ENCODE results near the gene SLC4A3.

Gene SLC4A3

GRCh38 chr2:219627103-219628100 lies at the start of gene SLC4A3:
Gene SLC4A3 (plus strand): TSS chr2:219627630. CDS start chr2:219627993, 363 bp downstream.
- no peak for DNase-seq

- no peak for DNase-seq
Observed at GRCh38 chr2:219578811-219579613, 48.4 kb upstream of the SLC4A3 start.

GRCh38 chr2:219581346-219581745 lies 46.1 kb upstream of the SLC4A3 start:
- DNase-seq = no peak

- DNase-seq = no peak
Observed at GRCh38 chr2:219591091-219591490, 36.3 kb upstream of the SLC4A3 start.

GRCh38 chr2:219592736-219593135 lies 34.7 kb upstream of the SLC4A3 start:
- no peak for DNase-seq

GRCh38 chr2:219593154-219593553 lies 34.3 kb upstream of the SLC4A3 start:
- DNase-seq = no peak

GRCh38 chr2:219595256-219595655 lies 32.2 kb upstream of the SLC4A3 start:
- DNase-seq = no peak

GRCh38 chr2:219596954-219597551 lies 30.4 kb upstream of the SLC4A3 start:
- DNase-seq = no peak

GRCh38 chr2:219597552-219598307 lies 29.7 kb upstream of the SLC4A3 start, which contains the start of gene STK11IP:
Gene STK11IP (plus strand): TSS chr2:219597857. CDS start chr2:219598120, 263 bp downstream.
- DNase-seq = peak; percentile 58 to 83

GRCh38 chr2:219598308-219599078 lies 28.9 kb upstream of the SLC4A3 start:
- no peak for DNase-seq

- DNase-seq = no peak
Observed at GRCh38 chr2:219603771-219604170, 23.7 kb upstream of the SLC4A3 start.

GRCh38 chr2:219605607-219605954 lies 21.8 kb upstream of the SLC4A3 start:
- no peak for DNase-seq

- DNase-seq = no peak
Observed at GRCh38 chr2:219607931-219608330, 19.5 kb upstream of the SLC4A3 start.

- DNase-seq = no peak
Observed at GRCh38 chr2:219608399-219608964, 18.9 kb upstream of the SLC4A3 start.

- DNase-seq = no peak
Observed at GRCh38 chr2:219609149-219609750, 18.2 kb upstream of the SLC4A3 start.

GRCh38 chr2:219611306-219611705 lies 16.1 kb upstream of the SLC4A3 start:
- DNase-seq = no peak

- DNase-seq = no peak
Observed at GRCh38 chr2:219611866-219612576, 15.4 kb upstream of the SLC4A3 start.

GRCh38 chr2:219612577-219613286 lies 14.7 kb upstream of the SLC4A3 start:
- no peak for DNase-seq

GRCh38 chr2:219613461-219614070 lies 13.9 kb upstream of the SLC4A3 start:
- DNase-seq = no peak

Measured in cerebellar nuclear complex (tissue), 1 donor.